ENCODE data around the gene SH3RF1. TPM values are rescaled to one million over a fixed set of nuclear protein-coding genes. Genes with fewer than 3 reads are reported as not detected.

SH3RF1 gene
- total RNA-seq, 3 donors from 2014 or later: 45.3 to 82.3 (median 65.5) TPM

- Histone ChIP-seq H3K9me3 (no peaks in the 10 kb centered on the region), H3K4me3 (no peak overlapping the region), H3K4me1 (ENCODE audit: low read depth) (no peaks in the 10 kb centered on the region), H3K36me3 (ENCODE audit: low read depth) (no peaks in the 10 kb centered on the region)
- ATAC-seq (no peak), DNase-seq (no peak)
- intact Hi-C loops (cut with DNase I, micrococcal nuclease): no loop called here
- TF ChIP-seq CTCF (IDR thresholded peaks at IDR 0.05): no peak
These were observed 139.1 kb downstream of the SH3RF1 start for GRCh38 chr4:169131556-169132208.

GRCh38 chr4:169128902-169129301 lies 141.9 kb downstream of the SH3RF1 start:
- no peaks in the 10 kb centered on the region for H3K4me1 ChIP-seq (ENCODE audit: low read depth)
- no peak for DNase-seq
- TF ChIP-seq CTCF (IDR thresholded peaks at IDR 0.05): no peak
- intact Hi-C loops (cut with DNase I, micrococcal nuclease): no loop called here
- H3K36me3 ChIP-seq (ENCODE audit: low read depth): no peaks in the 10 kb centered on the region
- no peak overlapping the region for H3K4me3 ChIP-seq
- no peak for ATAC-seq
- H3K9me3 ChIP-seq: no peaks in the 10 kb centered on the region

- TF ChIP-seq CTCF (IDR thresholded peaks at IDR 0.05): no peak
- Histone ChIP-seq H3K4me1 (ENCODE audit: low read depth) (no peaks in the 10 kb centered on the region), H3K9me3 (no peaks in the 10 kb centered on the region), H3K4me3 (no peak overlapping the region), H3K36me3 (ENCODE audit: low read depth) (no peaks in the 10 kb centered on the region)
- intact Hi-C loops (cut with DNase I, micrococcal nuclease): no loop called here
- ATAC-seq: no peak
- no peak for DNase-seq
These were observed 143.4 kb downstream of the SH3RF1 start for GRCh38 chr4:169127314-169127713.

- intact Hi-C loops (cut with DNase I, micrococcal nuclease): no loop called here
- no peak for TF ChIP-seq CTCF (IDR thresholded peaks at IDR 0.05)
- no peaks in the 10 kb centered on the region for H3K36me3 ChIP-seq (ENCODE audit: low read depth)
- no peak overlapping the region for H3K4me3 ChIP-seq
- ATAC-seq (no peak), DNase-seq (no peak)
- no peaks in the 10 kb centered on the region for H3K9me3 ChIP-seq
- H3K4me1 ChIP-seq (ENCODE audit: low read depth): no peaks in the 10 kb centered on the region
These were observed 146.1 kb downstream of the SH3RF1 start for GRCh38 chr4:169124661-169125060.

- intact Hi-C loops (cut with DNase I, micrococcal nuclease): no loop called here
- no peak for TF ChIP-seq CTCF (IDR thresholded peaks at IDR 0.05)
- DNase-seq (no peak), ATAC-seq (no peak)
- no peaks in the 10 kb centered on the region for H3K36me3 ChIP-seq (ENCODE audit: low read depth)
- H3K9me3 ChIP-seq: no peaks in the 10 kb centered on the region
- H3K4me1 ChIP-seq (ENCODE audit: low read depth): no peaks in the 10 kb centered on the region
- no peak overlapping the region for H3K4me3 ChIP-seq
These were observed 148.3 kb downstream of the SH3RF1 start for GRCh38 chr4:169122422-169122821.
